Right kidney (tissue), 9 donors: ENCODE data around the gene TMEM150B.

Source experiments
- DNase-seq: peaks from one replicate; pipeline ENCODE4 v3.0.0-alpha.2; 2016
- long read RNA-seq, 8 donors: transcript quantifications; one replicate each; lab custom pipeline, GENCODE V29; 2026

The TMEM150B gene, protein sequence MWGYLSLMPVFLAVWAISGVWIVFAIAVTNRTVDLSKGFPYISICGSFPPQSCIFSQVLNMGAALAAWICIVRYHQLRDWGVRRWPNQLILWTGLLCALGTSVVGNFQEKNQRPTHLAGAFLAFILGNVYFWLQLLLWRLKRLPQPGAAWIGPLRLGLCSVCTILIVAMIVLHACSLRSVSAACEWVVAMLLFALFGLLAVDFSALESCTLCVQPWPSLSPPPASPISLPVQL
- long read RNA-seq, donor 1: 0 reads
- long read RNA-seq, donor 2: 0 reads
- long read RNA-seq, donor 3: 0 reads
- long read RNA-seq, donor 4: 0 reads
- long read RNA-seq, donor 5: 0 reads
- long read RNA-seq, donor 6: 0 reads
- long read RNA-seq, donor 7: 0 reads
- long read RNA-seq, donor 8: 0 reads

DNA sequence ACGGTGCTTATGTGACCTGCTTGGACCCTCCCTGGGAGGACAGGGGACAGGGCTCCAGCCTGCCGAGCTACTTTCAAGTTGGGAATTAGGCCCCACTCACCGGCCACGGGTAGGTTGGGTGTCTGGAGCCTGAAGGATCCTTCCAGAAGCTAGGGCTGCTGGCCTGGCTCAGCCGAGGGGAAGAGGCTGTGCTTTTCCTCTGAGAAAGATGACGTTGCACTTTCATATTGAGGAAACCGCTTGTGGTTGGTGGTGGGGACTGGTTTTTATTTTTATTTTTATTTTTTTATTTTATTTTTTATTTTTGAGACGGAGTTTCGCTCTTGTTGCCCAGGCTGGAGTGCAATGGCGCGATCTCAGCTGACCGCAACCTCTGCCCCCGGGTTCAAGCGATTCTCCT is at the start of gene TMEM150B:
TMEM150B (minus strand) TSS at position 170 of the 400 bp plus-strand sequence. CDS start 4,305 bp downstream, outside the sequence.
- no peak for DNase-seq

DNA sequence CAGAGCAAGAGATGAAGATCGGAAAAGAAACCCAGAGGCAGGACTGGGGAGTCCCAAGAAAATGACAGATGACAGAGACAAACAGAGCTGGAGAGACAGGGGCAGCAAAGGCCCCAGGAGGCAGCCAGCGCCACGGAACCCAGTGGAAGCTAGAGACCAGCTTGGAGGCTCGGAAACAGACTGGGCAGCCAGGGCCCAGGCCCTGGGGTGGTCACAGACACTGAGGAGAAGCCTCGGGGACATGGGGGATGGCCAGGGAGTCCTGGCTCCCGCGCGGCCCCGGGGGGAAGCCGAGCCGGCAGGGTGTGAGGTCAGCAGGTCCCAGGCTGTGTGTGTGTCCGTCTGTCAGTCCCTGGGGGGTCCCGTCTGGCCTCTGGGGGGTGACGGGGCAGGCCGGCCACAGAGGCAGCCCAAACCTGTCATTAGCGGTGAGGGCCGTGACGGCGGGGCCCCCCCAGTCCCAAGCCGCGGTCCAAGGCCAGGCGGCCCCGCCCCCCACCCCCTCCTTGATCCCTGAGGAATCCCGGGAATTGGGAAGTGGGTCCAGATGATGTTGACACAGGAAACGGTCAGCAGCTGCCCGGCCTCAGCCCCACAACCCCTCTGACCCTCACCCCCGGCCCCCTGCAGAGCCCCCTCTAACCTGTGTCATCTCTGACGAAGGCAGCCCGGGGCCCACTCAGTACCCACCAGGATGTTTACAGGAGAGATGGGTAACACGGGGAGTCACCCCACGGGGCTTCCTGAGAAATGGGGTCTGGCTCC is 49.0 kb upstream of the TMEM150B start:
- DNase-seq: peak; percentile 51

DNA sequence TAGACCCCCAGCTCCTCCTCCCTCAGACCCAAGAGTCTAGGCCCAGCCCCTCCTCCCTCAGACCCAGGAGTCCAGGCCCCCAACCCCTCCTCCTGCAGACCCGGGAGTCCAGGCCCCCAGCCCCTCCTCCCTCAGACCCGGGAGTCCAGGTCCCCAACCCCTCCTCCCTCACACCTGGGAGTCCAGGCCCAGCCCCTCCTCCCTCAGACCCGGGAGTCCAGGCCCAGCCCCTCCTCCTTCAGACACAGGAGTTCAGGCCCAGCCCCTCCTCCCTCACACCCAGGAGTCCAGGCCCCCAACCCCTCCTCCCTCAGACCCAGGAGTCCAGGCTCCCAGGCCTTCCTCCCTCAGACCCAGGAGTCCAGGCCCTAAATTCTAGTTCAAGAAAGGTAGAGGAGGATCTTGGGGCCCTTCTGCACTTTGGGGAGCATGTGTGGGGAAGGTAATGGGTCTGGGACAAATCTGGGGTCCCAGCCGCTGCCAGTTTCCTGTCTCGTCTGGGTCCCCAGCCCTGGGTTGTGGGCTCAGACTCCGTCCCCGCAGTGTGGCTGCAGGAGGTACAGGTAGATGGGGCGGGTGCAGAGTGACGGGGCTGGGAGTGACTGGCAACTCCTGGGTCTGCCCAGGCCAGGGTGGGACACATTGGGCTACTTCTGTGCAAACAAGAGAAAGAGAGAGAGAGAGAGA is 48.3 kb upstream of the TMEM150B start:
- no peak for DNase-seq

- DNase-seq: no peak
Measured at GRCh38 chr19:55372316-55373081, 47.4 kb upstream of the TMEM150B start.

- DNase-seq: no peak
Measured at GRCh38 chr19:55370305-55370988, 45.3 kb upstream of the TMEM150B start, which contains the start of gene IL11. Gene IL11 (minus strand): TSS chr19:55370463. CDS start chr19:55370310, 153 bp downstream.

DNA sequence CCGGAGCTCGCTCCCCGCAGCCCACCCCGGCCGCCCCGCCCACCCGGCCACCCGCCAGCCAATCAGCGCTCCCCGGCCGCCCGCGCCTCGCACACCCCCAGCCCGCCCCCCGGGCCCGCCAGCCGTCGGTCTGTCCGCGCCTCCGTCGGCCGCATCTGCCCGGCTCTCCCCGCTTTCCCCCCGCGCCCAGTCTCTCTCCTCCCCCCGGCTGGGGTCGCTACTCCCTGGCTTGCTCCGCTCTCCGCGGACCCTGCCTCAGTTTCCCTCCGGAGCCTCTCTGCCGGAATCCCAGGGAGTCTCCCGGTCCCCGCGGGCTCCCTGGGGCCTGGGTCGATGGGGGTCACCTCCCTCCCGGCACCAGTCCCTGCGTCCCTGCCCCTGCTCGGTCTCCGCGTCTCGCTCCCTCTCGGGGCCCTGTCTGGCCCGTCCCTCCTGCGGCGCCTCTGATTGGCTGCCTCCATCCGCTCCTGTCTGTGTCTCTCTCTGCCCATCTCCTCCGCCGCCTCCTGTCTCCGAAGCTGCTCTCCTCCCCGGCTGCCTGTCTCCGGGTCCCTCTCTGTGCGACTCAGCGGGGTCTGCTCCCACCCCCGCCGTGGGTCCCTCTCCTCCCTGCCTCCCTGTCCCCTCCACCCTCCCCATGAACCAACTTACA is 44.6 kb upstream of the TMEM150B start:
- DNase-seq: peak; percentile 68

- peak; percentile 70 for DNase-seq
Measured at GRCh38 chr19:55368701-55369563, 43.8 kb upstream of the TMEM150B start.

- no peak for DNase-seq
Measured at GRCh38 chr19:55368106-55368505, 43.0 kb upstream of the TMEM150B start.

GRCh38 chr19:55366790-55367189 is 41.6 kb upstream of the TMEM150B start:
- DNase-seq: no peak

DNA sequence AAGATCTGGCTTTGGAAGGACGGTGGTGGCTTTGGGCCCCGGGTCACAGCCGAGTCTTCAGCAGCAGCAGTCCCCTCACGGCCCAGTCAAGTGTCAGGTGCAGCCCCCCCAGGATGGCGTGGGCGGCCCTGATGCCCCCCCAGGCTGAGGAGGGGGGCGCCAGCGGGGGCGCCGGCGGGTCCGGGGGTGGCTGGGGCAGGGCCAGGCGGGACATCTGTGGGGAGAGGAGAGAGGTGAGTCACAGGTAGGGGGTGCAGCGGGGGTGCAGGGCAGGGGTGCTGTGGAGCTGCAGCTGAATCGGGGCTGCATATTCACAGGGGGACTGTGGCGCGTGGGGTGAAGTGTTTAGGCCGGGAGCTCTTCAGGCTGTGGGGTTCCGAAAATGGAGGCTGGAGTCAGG is 40.8 kb upstream of the TMEM150B start:
- DNase-seq: no peak

DNA sequence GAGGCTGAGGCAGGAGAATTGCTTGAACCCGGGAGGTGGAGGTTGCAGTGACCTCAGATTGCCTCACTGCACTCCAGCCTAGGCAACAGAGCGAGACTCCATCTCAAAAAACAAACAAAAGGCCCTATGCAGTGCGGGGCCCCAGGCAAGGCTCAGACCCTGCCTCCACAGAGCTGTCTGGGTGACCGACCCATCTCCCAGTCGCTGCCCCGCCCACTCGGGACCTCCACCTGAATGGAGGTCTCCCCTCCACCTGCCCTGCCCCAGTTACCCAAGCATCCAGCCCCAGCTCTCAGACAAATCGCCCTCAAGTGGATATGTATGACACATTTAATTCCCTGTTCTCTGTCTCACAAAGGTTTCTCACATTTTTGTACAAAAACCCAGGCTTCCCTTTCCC is 40.1 kb upstream of the TMEM150B start:
- no peak for DNase-seq

DNA sequence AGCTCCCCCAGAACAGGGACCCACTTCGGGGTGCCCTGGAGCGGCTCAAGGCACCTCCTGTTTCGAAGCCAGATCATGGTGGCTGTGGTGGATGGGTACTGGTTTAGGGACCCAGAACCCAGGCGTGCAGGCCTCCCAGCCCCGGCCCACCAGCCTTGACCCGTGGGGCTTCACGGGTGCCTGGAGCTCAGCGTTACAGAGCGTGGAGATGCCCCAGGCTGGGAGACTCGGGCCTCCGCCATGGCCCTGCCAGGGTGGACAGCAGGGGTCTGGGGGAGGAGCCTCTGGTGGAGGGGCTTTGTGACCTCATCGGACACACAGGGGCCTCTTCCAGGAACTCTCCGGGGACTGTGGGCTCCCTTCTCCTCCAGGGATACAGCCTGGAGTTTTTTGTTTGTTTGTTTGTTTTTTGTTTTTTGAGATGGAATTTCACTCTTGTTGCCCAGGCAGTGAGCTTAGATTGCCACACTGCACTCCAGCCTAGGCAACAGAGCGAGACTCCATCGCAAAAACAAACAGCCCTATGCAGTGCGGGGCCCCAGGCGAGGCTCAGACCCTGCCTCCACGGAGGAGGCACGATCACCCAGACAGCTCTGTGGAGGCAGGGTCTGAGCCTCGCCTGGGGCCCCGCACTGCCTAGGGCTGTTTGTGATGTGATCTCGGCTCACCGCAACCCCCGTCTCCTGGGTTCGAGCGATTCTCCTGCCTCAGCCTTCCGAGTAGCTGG is 38.0 kb upstream of the TMEM150B start, which contains the start of gene GARIN5B:
GARIN5B (minus strand) TSS at position 271 of the 727 bp plus-strand sequence; CDS start at position 77, 194 bp downstream.
- DNase-seq: no peak

GRCh38 chr19:55362174-55362989 is 37.2 kb upstream of the TMEM150B start:
- DNase-seq: peak; percentile 42

DNA sequence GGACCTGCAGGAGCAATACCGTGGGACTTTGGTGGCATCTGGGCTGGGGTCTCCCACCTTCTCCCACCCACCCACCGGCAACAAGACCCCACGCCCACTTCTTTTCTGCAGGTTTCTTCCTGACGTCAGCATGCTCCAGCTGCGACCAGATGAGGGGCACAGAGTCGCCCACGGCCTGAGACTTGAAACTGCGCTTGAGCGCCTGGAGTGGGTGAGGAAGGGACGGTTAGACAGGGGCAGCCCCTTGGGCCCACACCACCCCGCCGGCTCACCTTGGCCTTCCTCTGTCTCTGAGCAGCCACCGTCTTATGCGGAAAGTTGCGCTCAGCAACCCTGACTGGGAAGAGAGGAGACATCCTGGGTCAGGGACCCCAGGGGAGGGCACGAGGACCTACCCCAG is 35.8 kb upstream of the TMEM150B start:
- no peak for DNase-seq

DNA sequence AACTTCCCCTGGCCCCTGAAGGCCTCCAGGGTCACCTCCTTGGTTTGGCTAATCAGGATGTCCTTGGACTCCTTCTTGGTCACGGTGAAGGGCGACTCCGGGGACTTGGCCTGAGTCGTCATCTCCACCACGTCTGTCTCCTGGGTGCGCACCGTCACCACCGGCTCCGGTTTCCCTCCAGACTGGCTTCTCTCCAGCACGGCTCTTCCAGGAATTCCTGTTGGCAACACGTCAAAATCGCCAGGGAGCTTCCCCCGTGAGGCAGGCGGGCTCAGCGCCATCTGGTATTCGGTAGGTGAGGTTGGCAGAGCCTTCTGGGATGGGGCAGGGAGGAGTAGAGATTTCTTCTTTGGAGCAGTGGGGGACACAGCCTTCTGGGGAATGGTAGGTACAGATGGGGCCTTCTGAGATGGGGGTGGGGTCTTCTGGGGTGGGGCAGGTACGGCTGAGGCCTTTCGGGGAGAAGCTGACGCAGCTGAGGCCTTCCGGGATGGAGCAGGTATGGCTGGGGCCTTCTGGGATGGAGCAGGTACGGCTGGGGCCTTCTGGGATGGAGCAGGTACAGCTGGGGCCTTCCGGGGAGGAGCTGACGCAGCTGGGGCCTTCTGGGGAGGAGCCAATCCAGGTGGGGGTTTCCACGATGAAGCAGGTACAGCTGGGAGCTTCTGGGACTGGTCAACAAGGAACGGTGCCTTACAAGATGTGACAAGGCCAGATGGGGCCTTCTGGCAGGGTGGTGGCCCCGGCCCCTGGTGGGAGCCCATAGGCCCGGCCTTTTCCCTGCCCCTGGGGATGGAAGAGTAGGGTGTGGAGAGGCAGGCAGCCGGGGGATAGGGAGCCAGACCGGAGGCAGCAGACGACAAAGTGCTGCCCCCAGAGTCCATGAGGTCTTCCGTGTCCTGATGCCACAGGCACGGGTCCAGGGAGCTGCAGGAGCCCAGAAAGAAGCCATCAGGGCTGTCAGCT is 34.1 kb upstream of the TMEM150B start:
- DNase-seq: no peak

GRCh38 chr19:55358493-55358892 is 33.4 kb upstream of the TMEM150B start:
- DNase-seq: no peak
